OCI-LY7 (cell line): ENCODE measurements around the gene CTU2. TPM values are rescaled to one million over a fixed set of nuclear protein-coding genes. Genes with fewer than 3 reads are reported as not detected.

ENCODE experiments used
- BruUV-seq: library from RNA; stranded (reverse); fragments of 400-500 nt; replicated peaks from 2 replicates; lab custom pipeline; 2021; lab: Mats Ljungman, UMichigan
- CTCF ChIA-PET: fragments of 300-600 bp; sonication (Branson Sonifier 250); formaldehyde crosslinking; loops from one replicate; lab custom pipeline; 2022; ENCODE audit warnings: antibody characterized with exemption; ENCODE audit not compliant: unreplicated experiment; lab: Charles Lee
- POLR2A ChIA-PET: fragments of 300-600 bp; sonication (Branson Sonifier 250); formaldehyde crosslinking; loops from one replicate; lab custom pipeline; 2022; ENCODE audit warnings: antibody characterized with exemption; lab: Charles Lee
- DNase-seq: peaks from one replicate; pipeline ENCODE4 v3.0.0-alpha.2; 2015; ENCODE audit warnings: low spot score
- H2AFZ ChIP-seq: fragments of 200-600 bp; sonication (generic), shearing (Covaris generic); 2 replicates; pipeline ENCODE4 v1.6.1; 2014; ENCODE audit warnings: mild to moderate bottlenecking, antibody characterized with exemption, low read length, moderate library complexity
- H3K27ac ChIP-seq: fragments of 200-600 bp; sonication (generic); 2 replicates; pipeline ENCODE4 v1.5.1; 2014; ENCODE audit warnings: mixed run types, low read depth, mild to moderate bottlenecking, moderate library complexity, low read length, inconsistent platforms; ENCODE audit not compliant: poor library complexity, severe bottlenecking
- H3K36me3 ChIP-seq: fragments of 200-600 bp; sonication (generic); 2 replicates; pipeline ENCODE4 v1.6.1; 2014; ENCODE audit warnings: mild to moderate bottlenecking, antibody characterized with exemption, low read length, moderate library complexity, mixed read lengths; ENCODE audit not compliant: insufficient read depth
- H3K4me1 ChIP-seq: fragments of 200-600 bp; sonication (generic); 2 replicates; pipeline ENCODE4 v1.5.1; 2014; ENCODE audit warnings: mild to moderate bottlenecking, low read length; ENCODE audit not compliant: insufficient read depth, poor library complexity, severe bottlenecking
- H3K4me2 ChIP-seq: fragments of 200-600 bp; sonication (generic); 2 replicates; pipeline ENCODE4 v1.6.1; 2014; ENCODE audit warnings: mild to moderate bottlenecking, low read length
- H3K4me3 ChIP-seq: fragments of 200-600 bp; sonication (generic); 2 replicates; pipeline ENCODE4 v1.5.1; 2014; ENCODE audit warnings: mild to moderate bottlenecking, low read depth, low read length; ENCODE audit not compliant: poor library complexity, severe bottlenecking
- H3K79me2 ChIP-seq: fragments of 200-600 bp; sonication (generic); 2 replicates; pipeline ENCODE4 v1.6.1; 2016; ENCODE audit warnings: low read depth, mild to moderate bottlenecking, low read length, moderate library complexity, mixed read lengths; ENCODE audit not compliant: insufficient read depth
- H3K9me2 ChIP-seq: fragments of 200-600 bp; sonication (generic); 2 replicates; pipeline ENCODE4 v1.6.1; 2016; ENCODE audit warnings: mild to moderate bottlenecking, low read length, mixed read lengths; ENCODE audit not compliant: insufficient read depth
- H3K9me3 ChIP-seq: fragments of 200-600 bp; sonication (generic); 2 replicates; pipeline ENCODE4 v1.6.1; 2014; ENCODE audit warnings: mild to moderate bottlenecking, mixed run types, low read length, mixed read lengths
- H4K20me1 ChIP-seq: fragments of 200-600 bp; sonication (generic); 2 replicates; pipeline ENCODE4 v1.6.1; 2014; ENCODE audit warnings: mild to moderate bottlenecking, antibody characterized with exemption, low read length, moderate library complexity, mixed read lengths; ENCODE audit not compliant: insufficient read depth
- EZH2phosphoT487 ChIP-seq: fragments of 200-600 bp; sonication (generic); IDR thresholded peaks from 2 replicates; pipeline ENCODE4 v1.6.1; 2018; ENCODE audit warnings: low read depth, borderline replicate concordance, mild to moderate bottlenecking, mixed run types, antibody characterized with exemption, low read length, moderate library complexity, mixed read lengths
- intact Hi-C: fragments of 100-400 bp; cut with micrococcal nuclease; formaldehyde crosslinking; loops from one replicate; pipeline ENCODE4 v1.10.0; 2022; ENCODE audit not compliant: unreplicated experiment
- total RNA-seq, 2 experiments: library from RNA; depleted of rRNA in 1 of 2; stranded (reverse); fragments of >200 nt in 1 of 2; shearing (Covaris generic) in 1 of 2; gene quantifications; 2 replicates each; pipeline ENCODE4 v1.2.3, GENCODE V29; 2014 to 2022
- TF ChIP-seq, protein P1 (sequence below): fragments of 200-600 bp; sonication (generic); conservative IDR thresholded peaks from 2 replicates; pipeline ENCODE4 v1.5.1; 2014; ENCODE audit warnings: mild to moderate bottlenecking, antibody characterized with exemption, low read length, moderate library complexity, mixed read lengths

CTU2 gene
- total RNA-seq, 2 experiments from 2014 or later: 21.9 to 24.4 TPM

DNA sequence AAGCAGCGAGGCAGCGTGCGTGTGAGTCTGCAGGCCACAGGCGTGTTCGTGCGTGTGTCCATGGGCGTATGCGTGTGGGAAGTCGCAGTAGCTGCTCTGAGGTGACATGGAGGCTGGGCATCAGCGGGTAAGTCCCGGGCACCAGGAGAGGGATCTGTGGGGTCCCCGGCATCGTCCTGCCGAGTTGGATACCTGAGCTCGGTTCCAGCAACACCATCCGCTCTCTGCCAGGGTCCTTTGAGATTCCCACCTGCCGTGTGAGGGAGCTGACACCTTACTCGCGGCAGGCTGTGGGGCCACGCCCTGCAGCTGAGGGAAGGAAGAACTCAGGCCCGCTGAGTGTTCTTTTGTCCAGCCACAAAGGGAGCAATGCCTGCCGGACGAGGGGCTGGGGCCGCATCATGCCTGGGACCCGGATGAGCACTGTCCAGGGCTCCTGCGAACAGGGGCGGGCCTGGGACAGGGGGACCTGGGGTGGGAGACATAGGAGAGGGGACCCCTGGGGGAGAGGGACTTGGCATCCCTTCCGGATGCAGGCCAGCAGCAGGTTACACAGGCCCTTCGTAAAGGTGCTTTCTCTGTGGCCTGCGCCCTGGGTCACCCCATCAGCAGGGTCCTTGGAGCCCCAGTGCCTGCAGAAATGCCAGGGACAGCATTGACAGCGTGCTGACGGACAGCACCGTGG lies 15.0 kb upstream of the CTU2 start:
- TF ChIP-seq, protein P1, sequence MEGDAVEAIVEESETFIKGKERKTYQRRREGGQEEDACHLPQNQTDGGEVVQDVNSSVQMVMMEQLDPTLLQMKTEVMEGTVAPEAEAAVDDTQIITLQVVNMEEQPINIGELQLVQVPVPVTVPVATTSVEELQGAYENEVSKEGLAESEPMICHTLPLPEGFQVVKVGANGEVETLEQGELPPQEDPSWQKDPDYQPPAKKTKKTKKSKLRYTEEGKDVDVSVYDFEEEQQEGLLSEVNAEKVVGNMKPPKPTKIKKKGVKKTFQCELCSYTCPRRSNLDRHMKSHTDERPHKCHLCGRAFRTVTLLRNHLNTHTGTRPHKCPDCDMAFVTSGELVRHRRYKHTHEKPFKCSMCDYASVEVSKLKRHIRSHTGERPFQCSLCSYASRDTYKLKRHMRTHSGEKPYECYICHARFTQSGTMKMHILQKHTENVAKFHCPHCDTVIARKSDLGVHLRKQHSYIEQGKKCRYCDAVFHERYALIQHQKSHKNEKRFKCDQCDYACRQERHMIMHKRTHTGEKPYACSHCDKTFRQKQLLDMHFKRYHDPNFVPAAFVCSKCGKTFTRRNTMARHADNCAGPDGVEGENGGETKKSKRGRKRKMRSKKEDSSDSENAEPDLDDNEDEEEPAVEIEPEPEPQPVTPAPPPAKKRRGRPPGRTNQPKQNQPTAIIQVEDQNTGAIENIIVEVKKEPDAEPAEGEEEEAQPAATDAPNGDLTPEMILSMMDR: no peak
- no peak for TF ChIP-seq EZH2phosphoT487
- Histone ChIP-seq H3K27ac (no peak overlapping the region), H3K4me2 (no peak overlapping the region), H3K4me3 (no peak overlapping the region), H3K36me3 (no peaks in the 10 kb centered on the region), H3K4me1 (peaks cover 27% of the 10 kb centered on the region), H3K79me2 (no peaks in the 10 kb centered on the region), H3K9me3 (no peaks in the 10 kb centered on the region), H2AFZ (no peak overlapping the region), H4K20me1 (no peaks in the 10 kb centered on the region), H3K9me2 (no peaks in the 10 kb centered on the region)
- no TSS peak for BruUV-seq
- intact Hi-C loops: no loop called here
- CTCF ChIA-PET: no interaction called here
- POLR2A ChIA-PET: no interaction called here
- no peak for DNase-seq

DNA sequence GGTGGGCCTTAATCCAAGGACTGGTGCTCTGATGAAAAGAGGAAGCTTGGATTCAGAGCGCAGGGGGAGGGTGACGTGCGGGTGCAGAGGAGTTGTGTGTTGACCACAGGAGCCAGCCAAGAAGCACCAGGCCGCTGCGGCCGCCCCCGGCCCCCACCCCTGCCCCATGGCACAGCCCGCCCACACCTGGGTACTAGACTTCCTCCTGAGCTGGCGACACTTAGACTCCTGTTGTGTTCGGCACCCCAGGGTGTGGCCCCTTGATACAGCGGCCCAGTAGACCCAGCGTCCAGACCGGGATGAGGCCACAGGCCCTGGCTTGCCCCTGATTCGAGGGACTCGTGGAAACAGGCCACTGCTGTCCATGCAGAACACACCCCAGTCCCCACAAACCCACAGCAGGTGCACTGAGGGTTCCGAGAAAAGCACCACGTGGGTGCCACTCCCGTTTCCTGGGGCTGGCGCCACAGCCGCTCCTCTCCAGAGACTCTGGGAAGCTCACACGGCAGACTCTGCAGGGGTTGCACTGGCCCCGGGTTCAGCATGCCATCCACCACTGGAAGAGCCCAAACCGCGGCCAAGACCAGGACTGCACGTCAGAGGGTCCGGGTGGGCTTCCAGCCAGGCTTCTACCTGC lies 14.3 kb upstream of the CTU2 start:
- CTCF ChIA-PET: no interaction called here

More for the DNA sequence above, 14.3 kb upstream of the CTU2 start:
- no peak for DNase-seq
- TF ChIP-seq, protein P1: no peak
- no peak for TF ChIP-seq EZH2phosphoT487
- intact Hi-C loops: no loop called here
- Histone ChIP-seq H3K4me2 (no peak overlapping the region), H3K4me1 (peaks cover 22% of the 10 kb centered on the region), H3K4me3 (no peak overlapping the region), H4K20me1 (no peaks in the 10 kb centered on the region), H3K27ac (no peak overlapping the region), H3K36me3 (no peaks in the 10 kb centered on the region), H2AFZ (no peak overlapping the region), H3K79me2 (no peaks in the 10 kb centered on the region), H3K9me3 (no peaks in the 10 kb centered on the region), H3K9me2 (no peaks in the 10 kb centered on the region)
- POLR2A ChIA-PET: no interaction called here
- BruUV-seq: no TSS peak
